HepG2 (cell line): ENCODE results near the gene UPK1A. TPM values are rescaled to one million over a fixed set of nuclear protein-coding genes. Genes with fewer than 3 reads are reported as not detected.
A peak's percentile ranks its signal among the peaks of the same experiment; 100 is the strongest.

Experiments used
- AGO2 ChIP-seq: fragments of 200-400 bp; formaldehyde crosslinking; optimal IDR thresholded peaks from 2 replicates; pipeline ENCODE3; 2017; ENCODE audit warnings: mild to moderate bottlenecking, low read depth, low read length, moderate library complexity
- ATF4 ChIP-seq, 2 experiments: fragments of 450-650 bp in 1 of 2; sonication (generic) in 1 of 2; formaldehyde crosslinking; IDR thresholded peaks; 2 replicates each; pipeline versions ENCODE4 v1.5.0 to v1.8.0; 2020 to 2022; ENCODE audit warnings: mild to moderate bottlenecking in 1 of 2, missing genetic modification reagents in 1 of 2
- FOXC1 ChIP-seq: sonication (generic); formaldehyde crosslinking; IDR thresholded peaks from 2 replicates; pipeline ENCODE4 v1.8.0; 2022; ENCODE audit warnings: mild to moderate bottlenecking, missing genetic modification reagents, borderline replicate concordance
- HOXA7 ChIP-seq: sonication (generic); formaldehyde crosslinking; IDR thresholded peaks from 2 replicates; pipeline ENCODE4 v1.8.1; 2022; ENCODE audit warnings: mild to moderate bottlenecking, missing genetic modification reagents, moderate library complexity
- IRF2 ChIP-seq: IDR thresholded peaks from 2 replicates; pipeline ENCODE4 v1.6.1; 2018; ENCODE audit warnings: missing genetic modification reagents, missing compliant biosample characterization
- KDM5A ChIP-seq: fragments of 200-600 bp; sonication (generic); IDR thresholded peaks from 2 replicates; pipeline ENCODE4 v1.7.0; 2018; ENCODE audit warnings: antibody characterized with exemption, mild to moderate bottlenecking, low read length, borderline replicate concordance
- SATB2 ChIP-seq: sonication (generic); formaldehyde crosslinking; IDR thresholded peaks from 2 replicates; pipeline ENCODE4 v1.5.0; 2020; ENCODE audit warnings: missing genetic modification reagents
- TRIM22 ChIP-seq: fragments of 450-650 bp; IDR thresholded peaks from 2 replicates; pipeline ENCODE4 v1.6.1; 2017
- TSC22D2 ChIP-seq: sonication (generic); formaldehyde crosslinking; IDR thresholded peaks from 2 replicates; pipeline ENCODE4 v1.5.1; 2020; ENCODE audit warnings: missing genetic modification reagents, mild to moderate bottlenecking, borderline replicate concordance
- USF2 ChIP-seq, 2 experiments: sonication (generic) in 1 of 2; formaldehyde crosslinking in 1 of 2; IDR thresholded peaks; 2 replicates each; pipeline versions ENCODE4 v1.5.1 to v1.6.1; 2011 to 2020; ENCODE audit warnings: borderline replicate concordance in 1 of 2, low read depth in 1 of 2, low read length in 1 of 2, mild to moderate bottlenecking in 1 of 2, missing genetic modification reagents in 1 of 2, moderate library complexity in 1 of 2
- ZNF30 ChIP-seq: sonication (generic); formaldehyde crosslinking; IDR thresholded peaks from 2 replicates; pipeline ENCODE4 v1.5.0; 2020; ENCODE audit warnings: mild to moderate bottlenecking, missing genetic modification reagents
- ZNF441 ChIP-seq: sonication (generic); formaldehyde crosslinking; IDR thresholded peaks from 2 replicates; pipeline ENCODE4 v1.7.0; 2021; ENCODE audit warnings: missing genetic modification reagents, borderline replicate concordance
- ZNF614 ChIP-seq: IDR thresholded peaks from 2 replicates; pipeline ENCODE4 v1.6.1; 2018; ENCODE audit warnings: missing biosample characterization, missing genetic modification reagents, inconsistent platforms, borderline replicate concordance
- ZNF703 ChIP-seq: sonication (generic); formaldehyde crosslinking; IDR thresholded peaks from 2 replicates; pipeline ENCODE4 v1.5.1; 2020; ENCODE audit warnings: missing genetic modification reagents, mild to moderate bottlenecking, moderate library complexity, borderline replicate concordance
- polyA plus RNA-seq, 8 experiments: library from polyadenylated mRNA; depleted of rRNA in 3 of 8; stranded (reverse) in 7 of 8; unstranded in 1 of 8; fragments of >200 nt; fragmentation: Illumina TruSeq in 4 of 8; extraction: Trizol in 4 of 8; gene quantifications; 2 replicates each; pipeline versions ENCODE4 v1.2.1 to v1.2.3, GENCODE V29; 2011 to 2016; ENCODE audit warnings: low read depth in 4 of 8, missing spikeins in 1 of 8, mixed read lengths in 1 of 8; ENCODE audit not compliant: insufficient read depth in 1 of 8
- total RNA-seq, 5 experiments: library from RNA; depleted of rRNA; stranded (reverse); fragments of >200 nt; fragmentation: Illumina TruSeq; extraction: Trizol; gene quantifications; 2 replicates each; pipeline ENCODE4 v1.2.3, GENCODE V29; 2016; ENCODE audit warnings: low read depth in 1 of 5
- TF ChIP-seq, protein P1 (sequence below): IDR thresholded peaks from 2 replicates; pipeline ENCODE4 v1.6.1; 2016; ENCODE audit warnings: low read depth, control low read depth
- TF ChIP-seq, protein P2 (sequence below): sonication (generic); formaldehyde crosslinking; IDR thresholded peaks from 2 replicates; pipeline ENCODE4 v1.4.0; 2020; ENCODE audit warnings: mild to moderate bottlenecking, missing genetic modification reagents
- TF ChIP-seq, protein P3 (sequence below): sonication (generic); formaldehyde crosslinking; IDR thresholded peaks from 2 replicates; pipeline ENCODE4 v1.4.0; 2020; ENCODE audit warnings: missing genetic modification reagents

The UPK1A gene
- total and polyA plus RNA-seq, 2 of the 13 experiments (the other 11 are each of a cell fraction or from before 2014, with no cell fraction given): 2.9 TPM; not detected in 1

DNA sequence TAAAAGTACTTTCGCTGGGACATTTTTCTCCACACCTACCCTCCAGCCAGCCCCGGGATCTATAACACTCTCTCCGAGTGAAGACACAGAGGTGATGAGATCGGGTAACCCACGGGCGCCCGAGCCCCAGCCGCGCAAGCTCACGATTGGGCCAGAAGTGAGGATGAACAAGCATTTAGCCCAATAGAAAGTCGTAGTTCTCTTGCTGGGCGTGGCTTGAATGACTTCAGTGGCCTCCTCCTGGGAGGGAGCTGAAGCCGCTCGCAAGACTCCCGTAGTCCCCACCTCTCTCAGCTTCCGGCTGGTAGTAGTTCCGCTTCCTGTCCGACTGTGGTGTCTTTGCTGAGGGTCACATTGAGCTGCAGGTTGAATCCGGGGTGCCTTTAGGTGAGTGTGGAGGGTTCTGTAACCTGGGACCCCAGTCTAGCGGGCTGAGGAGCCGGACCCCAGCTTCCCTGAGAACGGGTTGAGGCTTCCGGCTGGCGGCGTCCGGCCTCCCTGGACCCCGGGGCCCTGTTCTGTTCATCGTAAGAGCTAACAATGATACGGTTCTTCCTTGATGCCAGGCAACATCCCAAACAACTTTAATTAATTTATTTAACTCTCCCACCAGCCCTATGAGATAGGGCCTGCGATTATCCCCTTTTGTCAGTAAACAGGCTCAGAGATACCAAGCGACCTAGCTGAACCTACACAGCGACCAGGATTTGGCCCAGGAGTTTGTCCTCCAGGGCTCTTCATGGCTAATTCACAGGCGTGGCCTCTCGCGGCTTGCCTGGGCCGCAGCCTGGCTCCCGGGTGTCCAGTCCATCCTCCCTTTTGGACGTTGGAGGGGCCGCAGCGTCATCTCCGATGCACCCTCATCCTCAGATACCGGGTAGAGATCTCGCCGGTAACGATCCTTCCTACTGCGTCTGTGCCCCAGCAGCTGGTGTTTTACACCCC lies 18.0 kb upstream of the UPK1A start, which contains the start of gene COX6B1 (continued):
- TF ChIP-seq USF2 (IDR thresholded peaks at IDR 0.05; ENCODE audit: low read depth, low read length) (no peak), USF2 (CRISPR knock-in tag; IDR thresholded peaks at IDR 0.05; ENCODE audit: borderline replicate concordance) (no peak), TRIM22 (no peak), AGO2 (peak; percentile 20), HOXA7 (CRISPR knock-in tag) (no peak), ZNF614 (CRISPR knock-in tag) (0 out of 2 replicates have a peak, but pooled peaks have one; percentile 19), KDM5A (peak; percentile 77), ZNF703 (CRISPR knock-in tag) (no peak), IRF2 (CRISPR knock-in tag) (0 out of 2 replicates have a peak, but pooled peaks have one; percentile 20), ATF4 (CRISPR knock-in tag; IDR thresholded peaks at IDR 0.05) (no peak), SATB2 (CRISPR knock-in tag) (peak; percentile 68; the same call in 1 of the 2 replicates), TSC22D2 (CRISPR knock-in tag) (no peak), FOXC1 (CRISPR knock-in tag) (0 out of 2 replicates have a peak, but pooled peaks have one; percentile 48), ZNF441 (CRISPR knock-in tag) (no peak), ZNF30 (CRISPR knock-in tag) (no peak)
- TF ChIP-seq, protein P1, sequence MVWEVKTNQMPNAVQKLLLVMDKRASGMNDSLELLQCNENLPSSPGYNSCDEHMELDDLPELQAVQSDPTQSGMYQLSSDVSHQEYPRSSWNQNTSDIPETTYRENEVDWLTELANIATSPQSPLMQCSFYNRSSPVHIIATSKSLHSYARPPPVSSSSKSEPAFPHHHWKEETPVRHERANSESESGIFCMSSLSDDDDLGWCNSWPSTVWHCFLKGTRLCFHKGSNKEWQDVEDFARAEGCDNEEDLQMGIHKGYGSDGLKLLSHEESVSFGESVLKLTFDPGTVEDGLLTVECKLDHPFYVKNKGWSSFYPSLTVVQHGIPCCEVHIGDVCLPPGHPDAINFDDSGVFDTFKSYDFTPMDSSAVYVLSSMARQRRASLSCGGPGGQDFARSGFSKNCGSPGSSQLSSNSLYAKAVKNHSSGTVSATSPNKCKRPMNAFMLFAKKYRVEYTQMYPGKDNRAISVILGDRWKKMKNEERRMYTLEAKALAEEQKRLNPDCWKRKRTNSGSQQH (CRISPR knock-in tag): peak; percentile 64; the same call in 1 of the 2 replicates
- TF ChIP-seq, protein P2, sequence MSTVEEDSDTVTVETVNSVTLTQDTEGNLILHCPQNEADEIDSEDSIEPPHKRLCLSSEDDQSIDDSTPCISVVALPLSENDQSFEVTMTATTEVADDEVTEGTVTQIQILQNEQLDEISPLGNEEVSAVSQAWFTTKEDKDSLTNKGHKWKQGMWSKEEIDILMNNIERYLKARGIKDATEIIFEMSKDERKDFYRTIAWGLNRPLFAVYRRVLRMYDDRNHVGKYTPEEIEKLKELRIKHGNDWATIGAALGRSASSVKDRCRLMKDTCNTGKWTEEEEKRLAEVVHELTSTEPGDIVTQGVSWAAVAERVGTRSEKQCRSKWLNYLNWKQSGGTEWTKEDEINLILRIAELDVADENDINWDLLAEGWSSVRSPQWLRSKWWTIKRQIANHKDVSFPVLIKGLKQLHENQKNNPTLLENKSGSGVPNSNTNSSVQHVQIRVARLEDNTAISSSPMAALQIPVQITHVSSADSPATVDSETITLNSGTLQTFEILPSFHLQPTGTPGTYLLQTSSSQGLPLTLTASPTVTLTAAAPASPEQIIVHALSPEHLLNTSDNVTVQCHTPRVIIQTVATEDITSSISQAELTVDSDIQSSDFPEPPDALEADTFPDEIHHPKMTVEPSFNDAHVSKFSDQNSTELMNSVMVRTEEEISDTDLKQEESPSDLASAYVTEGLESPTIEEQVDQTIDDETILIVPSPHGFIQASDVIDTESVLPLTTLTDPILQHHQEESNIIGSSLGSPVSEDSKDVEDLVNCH: no peak
- TF ChIP-seq, protein P3, sequence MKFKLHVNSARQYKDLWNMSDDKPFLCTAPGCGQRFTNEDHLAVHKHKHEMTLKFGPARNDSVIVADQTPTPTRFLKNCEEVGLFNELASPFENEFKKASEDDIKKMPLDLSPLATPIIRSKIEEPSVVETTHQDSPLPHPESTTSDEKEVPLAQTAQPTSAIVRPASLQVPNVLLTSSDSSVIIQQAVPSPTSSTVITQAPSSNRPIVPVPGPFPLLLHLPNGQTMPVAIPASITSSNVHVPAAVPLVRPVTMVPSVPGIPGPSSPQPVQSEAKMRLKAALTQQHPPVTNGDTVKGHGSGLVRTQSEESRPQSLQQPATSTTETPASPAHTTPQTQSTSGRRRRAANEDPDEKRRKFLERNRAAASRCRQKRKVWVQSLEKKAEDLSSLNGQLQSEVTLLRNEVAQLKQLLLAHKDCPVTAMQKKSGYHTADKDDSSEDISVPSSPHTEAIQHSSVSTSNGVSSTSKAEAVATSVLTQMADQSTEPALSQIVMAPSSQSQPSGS (CRISPR knock-in tag): peak; percentile 59; the same call in 1 of the 2 replicates
